ENCODE results near the gene ANGEL2.

GRCh38 chr1:212970085-212970484 lies 45.6 kb downstream of the ANGEL2 start:
- TF ChIP-seq, protein P1, sequence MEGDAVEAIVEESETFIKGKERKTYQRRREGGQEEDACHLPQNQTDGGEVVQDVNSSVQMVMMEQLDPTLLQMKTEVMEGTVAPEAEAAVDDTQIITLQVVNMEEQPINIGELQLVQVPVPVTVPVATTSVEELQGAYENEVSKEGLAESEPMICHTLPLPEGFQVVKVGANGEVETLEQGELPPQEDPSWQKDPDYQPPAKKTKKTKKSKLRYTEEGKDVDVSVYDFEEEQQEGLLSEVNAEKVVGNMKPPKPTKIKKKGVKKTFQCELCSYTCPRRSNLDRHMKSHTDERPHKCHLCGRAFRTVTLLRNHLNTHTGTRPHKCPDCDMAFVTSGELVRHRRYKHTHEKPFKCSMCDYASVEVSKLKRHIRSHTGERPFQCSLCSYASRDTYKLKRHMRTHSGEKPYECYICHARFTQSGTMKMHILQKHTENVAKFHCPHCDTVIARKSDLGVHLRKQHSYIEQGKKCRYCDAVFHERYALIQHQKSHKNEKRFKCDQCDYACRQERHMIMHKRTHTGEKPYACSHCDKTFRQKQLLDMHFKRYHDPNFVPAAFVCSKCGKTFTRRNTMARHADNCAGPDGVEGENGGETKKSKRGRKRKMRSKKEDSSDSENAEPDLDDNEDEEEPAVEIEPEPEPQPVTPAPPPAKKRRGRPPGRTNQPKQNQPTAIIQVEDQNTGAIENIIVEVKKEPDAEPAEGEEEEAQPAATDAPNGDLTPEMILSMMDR (IDR thresholded peaks at IDR 0.05), result no peak
- TF ChIP-seq POLR2AphosphoS5 (IDR thresholded peaks at IDR 0.05; ENCODE audit: insufficient read depth in 1 of 2, low read depth in 1 of 2) (no peak), POLR2A (IDR thresholded peaks at IDR 0.05) (no peak)
